Activated T-cell treated with anti-CD3 and anti-CD28 coated beads for 24 hours (primary cell): ENCODE results near the gene KCND3.

ENCODE experiments used
- DNase-seq: peaks from one replicate; pipeline ENCODE4 v3.0.0-alpha.2; 2020; ENCODE audit warnings: low read depth

Gene KCND3

DNA sequence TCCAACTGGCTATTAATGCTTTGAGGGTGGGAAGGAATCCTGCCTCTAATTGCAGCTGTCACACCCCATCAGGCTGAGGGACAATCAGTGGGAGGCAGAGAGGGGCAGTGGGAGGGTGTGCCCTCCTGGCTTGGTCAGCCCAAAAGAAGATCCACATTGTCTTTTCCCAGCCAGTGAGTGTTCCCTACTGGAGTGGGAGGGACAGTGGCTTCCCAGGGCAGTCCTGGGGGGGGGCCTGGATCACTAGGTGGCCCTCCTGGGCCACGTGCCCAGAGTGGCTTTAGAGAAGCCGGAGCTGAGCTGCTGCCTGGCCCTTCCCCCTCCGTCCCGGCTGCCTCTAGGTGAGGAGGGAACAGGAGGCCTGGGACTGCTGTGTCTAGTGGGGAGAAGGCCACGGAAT, 264.3 kb downstream of the KCND3 start:
- DNase-seq = no peak

DNA sequence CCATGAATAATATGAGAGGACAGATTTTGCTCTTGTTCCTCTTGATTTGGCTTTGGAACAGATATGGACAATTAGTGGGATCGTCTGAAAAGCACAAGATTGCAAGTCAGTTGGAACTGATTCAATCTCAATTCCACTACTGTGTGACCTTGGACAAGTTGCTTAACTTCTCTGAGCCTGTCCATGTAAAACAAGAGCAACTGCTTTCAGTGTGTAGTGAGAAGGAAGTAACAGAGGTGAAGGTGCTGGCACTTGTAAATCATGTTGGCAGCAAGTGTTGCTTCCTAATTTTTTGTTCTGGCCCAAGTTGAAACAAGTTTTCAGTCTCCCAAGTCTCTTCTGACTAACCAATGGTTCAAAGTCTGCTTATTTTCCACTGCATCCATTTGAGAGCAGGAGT, 265.6 kb downstream of the KCND3 start:
- no peak for DNase-seq

DNA sequence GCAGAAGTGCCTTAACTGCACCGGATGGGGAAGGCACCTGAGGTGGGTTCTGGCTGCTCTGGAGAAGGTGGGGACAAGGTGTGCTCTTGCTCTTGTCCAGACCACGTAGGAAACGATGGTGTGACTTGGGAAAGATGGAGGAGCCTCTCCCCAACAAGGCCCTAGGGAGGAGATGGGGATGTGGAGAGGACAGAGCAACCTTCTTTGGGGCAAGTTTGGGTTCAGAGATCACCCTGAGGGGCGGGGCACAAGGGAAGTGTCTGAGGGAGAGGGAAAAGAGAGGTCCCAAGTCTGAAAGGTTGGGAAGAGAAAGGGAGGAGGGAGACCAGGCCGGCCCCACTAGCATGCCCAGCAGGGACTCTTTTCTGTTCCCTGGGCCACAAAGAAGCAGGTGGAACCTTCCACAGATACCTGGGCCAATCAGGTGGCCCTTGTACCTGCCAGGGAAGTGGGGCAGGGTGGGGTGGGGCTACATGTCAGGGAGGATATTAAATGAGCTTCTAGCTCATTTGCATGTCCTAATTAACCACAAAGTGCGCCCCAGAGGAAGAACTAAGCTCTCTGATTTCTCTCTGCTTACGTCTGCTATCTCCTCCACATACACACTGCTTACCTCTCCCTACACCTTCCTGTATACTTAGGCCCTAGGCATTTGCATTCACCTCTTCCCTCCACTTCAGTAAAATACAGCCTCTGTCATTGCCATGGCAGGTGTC, 266.2 kb downstream of the KCND3 start:
- DNase-seq = no peak

DNA sequence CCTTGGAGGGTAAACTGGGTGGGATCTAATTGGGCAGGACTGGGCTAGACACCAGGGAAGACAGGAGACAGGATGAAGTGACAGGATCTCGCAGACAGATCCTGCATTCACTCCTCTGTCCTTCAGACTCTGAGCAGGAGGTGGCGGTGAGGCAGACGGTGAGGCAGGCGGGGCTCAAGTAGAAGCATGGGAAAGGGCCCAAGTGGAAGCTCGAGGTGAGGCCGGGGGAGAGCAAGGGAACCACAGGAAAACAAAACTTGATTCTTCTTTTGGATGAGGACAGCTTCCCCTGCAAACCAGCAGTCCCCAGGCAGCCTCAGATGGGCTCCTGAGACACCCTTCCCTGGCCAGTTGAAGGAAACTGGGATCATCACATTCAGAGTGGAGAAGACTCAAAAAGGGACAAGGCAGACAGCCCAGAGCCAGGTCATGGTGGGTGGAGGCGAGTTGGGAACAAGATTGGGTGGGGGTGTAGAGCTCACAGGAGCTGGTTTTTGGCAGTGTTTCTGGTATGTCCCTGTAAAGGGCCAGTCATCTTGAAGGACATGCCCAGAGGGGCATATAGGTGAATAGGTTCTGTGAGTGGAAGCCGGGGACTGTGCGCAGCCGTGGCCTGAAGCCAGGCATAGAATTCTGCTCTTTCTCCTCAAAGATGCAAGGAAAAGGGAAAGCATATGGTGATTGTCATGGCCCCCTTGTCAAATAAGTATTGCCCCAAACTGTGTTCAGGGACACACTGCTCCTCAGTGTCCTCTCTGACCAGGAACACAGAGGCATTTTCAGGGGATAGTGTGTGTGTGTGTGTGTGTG, 268.3 kb downstream of the KCND3 start:
- DNase-seq = no peak
